IMR-90 (cell line): ENCODE results near the gene PRKAR1B. TPM values are rescaled to one million over a fixed set of nuclear protein-coding genes. Genes with fewer than 3 reads are reported as not detected.

Source experiments
- ATAC-seq: fragments of 200-7000 bp; cut with Tn5 transposase; 2 replicates; pipeline ENCODE4 v1.9.1; 2020; ENCODE audit warnings: low read depth, mild to moderate bottlenecking, moderate library complexity
- BruUV-seq: library from RNA; stranded (reverse); fragments of 400-500 nt; replicated peaks from 2 replicates; lab custom pipeline; 2021; lab: Mats Ljungman, UMichigan
- CTCF ChIA-PET: fragments of 300-600 bp; formaldehyde crosslinking; extraction: SDS; loops from one replicate; lab custom pipeline; 2021; ENCODE audit warnings: antibody characterized with exemption; lab: Yijun Ruan, JAX
- POLR2A ChIA-PET: fragments of 300-600 bp; sonication (Branson Sonifier 250); formaldehyde crosslinking; loops from one replicate; lab custom pipeline; 2022; ENCODE audit warnings: antibody characterized with exemption; ENCODE audit not compliant: unreplicated experiment; lab: Charles Lee
- DNase-seq: peaks from one replicate; pipeline ENCODE4 v3.0.0; 2013
- H2AFZ ChIP-seq: replicated peaks from 2 replicates; pipeline ENCODE3; 2013; ENCODE audit warnings: low read length, mild to moderate bottlenecking; ENCODE audit not compliant: poor library complexity
- H2AK5ac ChIP-seq: 2 replicates; pipeline ENCODE4 v1.6.1; 2013; ENCODE audit warnings: low read depth, low read length, inconsistent platforms
- H2AK9ac ChIP-seq: replicated peaks from 2 replicates; pipeline ENCODE3; 2013; ENCODE audit warnings: mild to moderate bottlenecking, low read depth, low read length, moderate library complexity; ENCODE audit not compliant: poor library complexity
- H2BK120ac ChIP-seq: 2 replicates; pipeline ENCODE4 v1.6.1; 2013; ENCODE audit warnings: low read depth, low read length, inconsistent platforms
- H2BK15ac ChIP-seq: 3 replicates; pipeline ENCODE4 v1.6.1; 2013; ENCODE audit warnings: low read depth, low read length, inconsistent platforms
- H2BK20ac ChIP-seq: 2 replicates; pipeline ENCODE4 v1.6.1; 2013; ENCODE audit warnings: low read depth, mild to moderate bottlenecking, inconsistent platforms, low read length, moderate library complexity
- H2BK5ac ChIP-seq: 2 replicates; pipeline ENCODE4 v1.6.1; 2013; ENCODE audit warnings: mild to moderate bottlenecking, low read depth, low read length, inconsistent platforms; ENCODE audit not compliant: poor library complexity, severe bottlenecking
- H3K14ac ChIP-seq: replicated peaks from 2 replicates; pipeline ENCODE4 v1.6.1; 2013; ENCODE audit warnings: low read depth, low read length, inconsistent platforms
- H3K18ac ChIP-seq: 2 replicates; pipeline ENCODE4 v1.6.1; 2013; ENCODE audit warnings: low read depth, low read length, control low read depth
- H3K23ac ChIP-seq: 2 replicates; pipeline ENCODE4 v1.6.1; 2013; ENCODE audit warnings: low read depth, low read length, inconsistent platforms
- H3K27ac ChIP-seq: 2 replicates; pipeline ENCODE4 v1.5.1; 2013; ENCODE audit warnings: mild to moderate bottlenecking, control low read depth, low read length; ENCODE audit not compliant: insufficient read depth
- H3K27me3 ChIP-seq: 2 replicates; pipeline ENCODE4 v1.6.1; 2013; ENCODE audit warnings: low read length; ENCODE audit not compliant: control insufficient read depth, insufficient read depth
- H3K36me3 ChIP-seq: 2 replicates; pipeline ENCODE4 v1.6.1; 2013; ENCODE audit warnings: low read length, mixed read lengths; ENCODE audit not compliant: control insufficient read depth, insufficient read depth
- H3K4ac ChIP-seq: 2 replicates; pipeline ENCODE4 v1.6.1; 2013; ENCODE audit warnings: low read depth, low read length, inconsistent platforms
- H3K4me1 ChIP-seq: 2 replicates; pipeline ENCODE4 v1.6.1; 2013; ENCODE audit warnings: low read length, mixed read lengths; ENCODE audit not compliant: control insufficient read depth, insufficient read depth
- H3K4me2 ChIP-seq: 2 replicates; pipeline ENCODE4 v1.6.1; 2013; ENCODE audit warnings: low read depth, mild to moderate bottlenecking, control low read depth, low read length, moderate library complexity
- H3K4me3 ChIP-seq: 2 replicates; pipeline ENCODE4 v1.5.1; 2013; ENCODE audit warnings: low read depth, mild to moderate bottlenecking, control low read depth, low read length, moderate library complexity; ENCODE audit not compliant: insufficient read depth
- H3K56ac ChIP-seq: 2 replicates; pipeline ENCODE4 v1.6.1; 2013; ENCODE audit warnings: low read length, inconsistent platforms; ENCODE audit not compliant: insufficient read depth; ENCODE audit errors: extremely low read depth
- H3K79me1 ChIP-seq, 2 experiments: 2 replicates each; pipeline ENCODE4 v1.6.1; 2013; ENCODE audit warnings: low read length in 2 of 2, inconsistent platforms in 1 of 2, low read depth in 1 of 2
- H3K9ac ChIP-seq: 2 replicates; pipeline ENCODE4 v1.6.1; 2013; ENCODE audit warnings: low read depth, low read length, control low read depth
- H3K9me1 ChIP-seq: 2 replicates; pipeline ENCODE4 v1.6.1; 2013; ENCODE audit warnings: low read length, inconsistent platforms; ENCODE audit not compliant: insufficient read depth
- H3K9me3 ChIP-seq: 2 replicates; pipeline ENCODE4 v1.6.1; 2013; ENCODE audit warnings: low read length; ENCODE audit not compliant: control insufficient read depth, insufficient read depth
- H4K20me1 ChIP-seq: 2 replicates; pipeline ENCODE4 v1.6.1; 2013; ENCODE audit warnings: low read length, inconsistent platforms; ENCODE audit not compliant: insufficient read depth
- H4K5ac ChIP-seq: 2 replicates; pipeline ENCODE4 v1.6.1; 2013; ENCODE audit warnings: mild to moderate bottlenecking, low read depth, low read length, control low read depth
- H4K8ac ChIP-seq, 2 experiments: 2 replicates each; pipeline ENCODE4 v1.6.1; 2013; ENCODE audit warnings: low read depth in 2 of 2, low read length in 2 of 2, control low read depth in 1 of 2, inconsistent platforms in 1 of 2
- H4K91ac ChIP-seq: 2 replicates; pipeline ENCODE4 v1.6.1; 2013; ENCODE audit warnings: low read depth, low read length, inconsistent platforms; ENCODE audit not compliant: insufficient read depth
- MXI1 ChIP-seq: IDR thresholded peaks from 2 replicates; pipeline ENCODE4 v1.6.1; 2012; ENCODE audit warnings: low read depth, mild to moderate bottlenecking, low read length, moderate library complexity, borderline replicate concordance
- NFE2L2 ChIP-seq: fragments of 150-350 bp; IDR thresholded peaks from 2 replicates; pipeline ENCODE4 v1.6.1; 2016; ENCODE audit warnings: low read depth, mild to moderate bottlenecking, low read length
- USF2 ChIP-seq: fragments of 150-350 bp; IDR thresholded peaks from 2 replicates; pipeline ENCODE4 v1.6.1; 2017; ENCODE audit warnings: mild to moderate bottlenecking, antibody characterized with exemption, low read length, low read depth
- WGBS, 2 experiments: methylation state at CpG; one replicate each; pipeline versions ENCODE4 v1.1.5 to v1.1.7; 2013; ENCODE audit warnings: missing lambda C conversion rate in 2 of 2; ENCODE audit not compliant: insufficient read length in 1 of 2; ENCODE audit errors: extremely low coverage in 2 of 2; 5-methylcytosine and 5-hydroxymethylcytosine counted together
- dilution Hi-C: fragments of 300-500 bp; cut with HindIII; formaldehyde crosslinking; loops from one replicate; pipeline ENCODE4 v1.14.3; 2018; ENCODE audit warnings: low sequenced_read_pairs; ENCODE audit not compliant: unreplicated experiment
- in situ Hi-C: fragments of 300-500 bp; cut with MboI; formaldehyde crosslinking; loops from 3 replicates; pipeline ENCODE4 v1.14.3; 2019; ENCODE audit warnings: low sequenced_read_pairs, inconsistent platforms, mixed read lengths
- intact Hi-C: fragments of 100-400 bp; cut with micrococcal nuclease; formaldehyde crosslinking; loops from 2 replicates; pipeline ENCODE4 v1.10.0; 2022
- polyA plus RNA-seq, 3 experiments: library from polyadenylated mRNA; depleted of rRNA; stranded (reverse); fragments of >200 nt; gene quantifications; 2 replicates each; pipeline ENCODE4 v1.2.3, GENCODE V29; 2012; ENCODE audit warnings: low replicate concordance in 1 of 3
- total RNA-seq: library from RNA; depleted of rRNA; stranded (reverse); fragments of >200 nt; gene quantifications from 2 replicates; pipeline ENCODE4 v1.2.3, GENCODE V29; 2012

Gene PRKAR1B
- total and polyA plus RNA-seq, 2 of the 4 experiments (the other 2 are of a cell fraction): 15.2 to 20.2 TPM

DNA sequence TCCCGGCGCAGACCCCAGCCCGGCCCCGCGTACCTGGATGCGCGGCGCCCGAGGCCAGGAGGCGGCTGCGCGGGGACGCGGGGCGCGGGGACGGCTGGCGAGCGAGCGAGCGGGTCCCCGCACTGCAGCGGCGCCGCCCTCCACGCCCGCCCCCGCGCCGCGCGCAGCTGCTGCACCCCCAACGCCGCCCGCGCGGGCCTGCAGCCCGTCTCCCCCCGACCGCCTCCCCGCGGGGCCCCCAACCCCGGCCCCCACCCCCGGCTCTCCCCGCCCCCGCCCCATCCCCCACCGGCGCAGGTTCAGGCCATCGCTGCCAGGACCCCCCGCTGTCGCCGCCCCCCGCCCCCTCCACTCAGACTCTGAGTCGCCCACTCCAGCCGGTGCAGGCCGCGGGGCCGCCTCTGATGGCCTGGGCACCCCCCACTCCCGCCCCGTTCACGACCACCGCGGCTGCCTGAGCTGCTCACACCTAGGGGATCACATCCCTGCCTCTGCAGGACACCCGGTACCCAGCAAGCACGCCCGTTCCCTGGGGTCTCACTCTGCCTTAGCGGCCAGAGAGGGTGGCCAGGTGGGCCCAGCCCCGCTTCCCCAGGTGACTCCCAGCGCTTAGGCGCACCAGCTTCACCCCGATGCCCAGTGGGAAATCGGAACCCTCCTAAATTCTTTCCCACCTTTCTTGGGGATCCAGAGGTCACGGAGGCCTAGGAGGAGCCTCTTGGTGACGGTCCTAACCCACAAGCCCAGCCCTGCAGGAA lies 14.5 kb downstream of the PRKAR1B start:
- no peak overlapping the region for H3K23ac ChIP-seq
- H2AK5ac ChIP-seq: no peak overlapping the region
- dilution Hi-C loops: no loop called here
- no peaks in the 10 kb centered on the region for H3K79me1 ChIP-seq
- no peaks in the 10 kb centered on the region; the same call in 1 of the 2 replicates for H3K9me1 ChIP-seq
- H3K27me3 ChIP-seq: peaks cover 4% of the 10 kb centered on the region; the same call in 1 of the 2 replicates
- H3K4me1 ChIP-seq: peaks cover 3% of the 10 kb centered on the region; the same call in 1 of the 2 replicates
- TF ChIP-seq USF2: no peak
- no peak for TF ChIP-seq MXI1
- no peak for TF ChIP-seq NFE2L2
- H3K56ac ChIP-seq: no peak overlapping the region
- H3K27ac ChIP-seq: no peak overlapping the region
- no peak overlapping the region for H3K9ac ChIP-seq
- no peaks in the 10 kb centered on the region for H3K9me3 ChIP-seq
- intact Hi-C loops: no loop called here
- peaks cover 5% of the 10 kb centered on the region; the same call in 1 of the 2 replicates for H4K20me1 ChIP-seq
- DNase-seq: no peak
- peak overlapping the region; percentile 52 for H3K4me3 ChIP-seq
- no peak overlapping the region for H2BK5ac ChIP-seq
- H4K5ac ChIP-seq: no peak overlapping the region; the same call in 1 of the 2 replicates
- H4K8ac ChIP-seq: no peak overlapping the region
- ATAC-seq: peak; percentile 82
- H3K36me3 ChIP-seq: 0 out of 2 replicates have a peak, but pooled peaks cover 1% of the 10 kb centered on the region
- no TSS peak for BruUV-seq
- peak overlapping the region; percentile 67 for H2AFZ ChIP-seq
- H3K14ac ChIP-seq: no peak overlapping the region
- H3K4me2 ChIP-seq: no peak overlapping the region; the same call in 1 of the 2 replicates
- no peak overlapping the region for H4K91ac ChIP-seq
- H2BK20ac ChIP-seq: no peak overlapping the region
- H2BK120ac ChIP-seq: no peak overlapping the region
- CTCF ChIA-PET: no interaction called here
- no peak overlapping the region for H3K18ac ChIP-seq
- in situ Hi-C loops: no loop called here
- no peak overlapping the region for H3K4ac ChIP-seq
- WGBS, 2 experiments: 5% methylated on average over 15 of the region's 74 CpGs; no CpG with 5 or more reads in 1 of the 2 experiments
- peak overlapping the region; percentile 76 for H2AK9ac ChIP-seq
- H2BK15ac ChIP-seq: no peak overlapping the region
- POLR2A ChIA-PET: no interaction called here
